ENCODE measurements around the gene PXYLP1.
A peak's percentile ranks its signal among the peaks of the same experiment; 100 is the strongest.

PXYLP1 gene

DNA sequence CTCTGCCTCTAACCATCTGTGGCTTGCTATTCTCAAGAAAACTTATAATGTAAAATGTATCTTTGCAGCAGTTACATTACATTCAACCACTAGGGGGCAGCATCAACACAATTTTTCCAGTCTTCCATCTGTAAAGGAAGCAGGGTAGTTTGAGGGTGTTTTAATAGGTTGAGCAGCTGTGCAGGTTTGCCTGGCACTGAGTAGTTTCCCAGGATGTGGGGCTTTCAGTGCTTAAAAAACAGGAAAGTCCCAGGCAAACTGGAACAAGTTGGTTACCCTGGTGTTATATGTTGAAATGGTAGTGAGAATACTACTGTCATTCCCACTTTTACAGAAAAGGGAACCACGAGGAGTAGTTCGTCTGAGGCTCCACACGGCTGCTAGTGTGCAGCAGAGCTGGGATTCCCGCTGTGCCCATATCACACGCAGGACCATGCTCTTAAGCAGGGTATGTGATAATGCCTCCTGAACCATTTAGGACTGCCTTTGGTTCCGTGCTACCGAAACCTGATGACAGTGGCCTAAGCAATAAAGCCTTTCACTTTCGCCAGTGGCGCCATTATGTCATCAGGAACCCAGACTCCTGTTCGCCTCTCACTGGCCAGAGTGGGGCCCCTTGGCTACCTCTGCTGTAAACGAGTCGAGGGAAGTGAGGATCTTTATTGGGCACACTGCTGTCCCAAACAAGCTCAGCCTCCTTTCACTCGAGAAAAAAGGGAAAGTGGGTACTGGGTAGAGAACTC, 72.0 kb downstream of the PXYLP1 start:
- H3K36me3 ChIP-seq (ENCODE audit: control insufficient read depth, insufficient read depth, low read length) = no peaks in the 10 kb centered on the region
- H3K9ac ChIP-seq (ENCODE audit: low read depth, low read length) = no peak overlapping the region
- no peak overlapping the region for H3K27ac ChIP-seq (ENCODE audit: low read depth, low read length)

DNA sequence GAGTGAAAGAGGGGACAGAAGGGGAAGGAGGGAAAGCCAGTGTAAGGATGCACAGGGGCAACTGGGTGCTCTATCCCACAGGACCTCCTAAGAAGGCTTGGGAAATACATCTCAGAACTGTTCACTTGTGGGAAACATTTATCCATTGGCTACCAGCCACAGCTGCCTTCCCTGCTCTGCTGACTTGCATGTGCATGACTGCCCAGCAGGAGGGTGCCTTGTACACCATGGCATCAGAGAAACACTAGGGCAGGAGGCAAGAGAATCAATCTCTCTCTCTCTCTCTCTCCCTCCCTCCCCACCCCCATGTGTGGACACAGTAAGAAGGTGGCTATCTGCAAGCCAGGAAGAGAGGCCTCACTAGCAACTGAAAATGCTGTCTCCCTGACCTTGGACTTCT, 73.8 kb downstream of the PXYLP1 start:
- H3K9ac ChIP-seq (ENCODE audit: low read depth, low read length) = no peak overlapping the region
- H3K9me3 ChIP-seq (ENCODE audit: control insufficient read depth, insufficient read depth, low read length) = no peaks in the 10 kb centered on the region
- no peaks in the 10 kb centered on the region for H3K4me1 ChIP-seq (ENCODE audit: control insufficient read depth, insufficient read depth, low read length)
- H3K27ac ChIP-seq (ENCODE audit: low read depth, low read length) = no peak overlapping the region
- H3K4me3 ChIP-seq (ENCODE audit: low read depth, low read length) = no peak overlapping the region
- H3K27me3 ChIP-seq (ENCODE audit: control insufficient read depth, insufficient read depth, low read length) = peaks cover 9% of the 10 kb centered on the region; the same call in 1 of the 2 replicates
- no peaks in the 10 kb centered on the region for H3K36me3 ChIP-seq (ENCODE audit: control insufficient read depth, insufficient read depth, low read length)

More for the DNA sequence above, 72.0 kb downstream of the PXYLP1 start:
- Histone ChIP-seq H3K27me3 (ENCODE audit: control insufficient read depth, insufficient read depth, low read length) (peaks cover 9% of the 10 kb centered on the region; the same call in 1 of the 2 replicates), H3K4me3 (ENCODE audit: low read depth, low read length) (no peak overlapping the region), H3K4me1 (ENCODE audit: control insufficient read depth, insufficient read depth, low read length) (no peaks in the 10 kb centered on the region), H3K9me3 (ENCODE audit: control insufficient read depth, insufficient read depth, low read length) (no peaks in the 10 kb centered on the region)

DNA sequence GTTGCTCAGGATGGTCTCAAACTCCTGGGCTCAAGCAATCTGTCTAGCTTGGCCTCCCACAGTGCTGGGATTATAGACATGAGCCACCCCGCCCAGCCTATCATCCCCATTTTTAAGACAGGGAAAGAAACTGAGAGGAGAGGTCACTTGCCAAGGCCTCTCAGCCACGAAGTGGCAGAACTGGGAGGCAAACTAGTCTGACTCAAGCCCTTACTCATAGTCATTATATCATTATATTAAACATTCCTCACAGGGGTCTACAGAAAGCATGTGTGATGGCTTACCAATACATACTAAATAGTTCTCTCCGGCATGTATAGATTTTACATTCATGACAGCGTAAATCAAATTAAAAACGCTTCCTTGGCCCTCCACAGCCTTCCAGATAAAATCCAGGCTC, 74.7 kb downstream of the PXYLP1 start:
- Histone ChIP-seq H3K4me3 (ENCODE audit: low read depth, low read length) (no peak overlapping the region), H3K9ac (ENCODE audit: low read depth, low read length) (no peak overlapping the region), H3K4me1 (ENCODE audit: control insufficient read depth, insufficient read depth, low read length) (no peaks in the 10 kb centered on the region), H3K9me3 (ENCODE audit: control insufficient read depth, insufficient read depth, low read length) (no peaks in the 10 kb centered on the region), H3K27ac (ENCODE audit: low read depth, low read length) (no peak overlapping the region), H3K27me3 (ENCODE audit: control insufficient read depth, insufficient read depth, low read length) (peaks cover 9% of the 10 kb centered on the region; the same call in 1 of the 2 replicates), H3K36me3 (ENCODE audit: control insufficient read depth, insufficient read depth, low read length) (no peaks in the 10 kb centered on the region)

DNA sequence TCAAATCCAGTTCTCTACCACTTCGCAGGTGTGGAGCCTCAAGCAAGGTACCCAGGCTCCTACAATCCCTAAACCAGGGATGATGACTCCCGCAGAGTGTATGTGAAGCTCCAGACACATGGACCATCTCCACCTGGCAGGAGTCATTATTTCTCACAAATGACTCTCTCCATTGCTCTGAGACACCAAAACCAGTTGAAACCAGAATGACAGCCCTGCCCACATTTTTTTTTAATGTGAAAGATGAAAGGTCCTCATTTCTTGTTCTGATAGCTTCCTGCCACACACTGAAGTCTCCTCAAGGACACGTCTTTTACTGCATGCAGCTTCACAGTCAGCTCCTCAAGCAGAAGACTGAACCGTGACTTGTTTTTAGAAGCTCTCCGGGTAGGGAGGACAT, 75.3 kb downstream of the PXYLP1 start:
- Histone ChIP-seq H3K27me3 (ENCODE audit: control insufficient read depth, insufficient read depth, low read length) (peaks cover 9% of the 10 kb centered on the region; the same call in 1 of the 2 replicates), H3K36me3 (ENCODE audit: control insufficient read depth, insufficient read depth, low read length) (no peaks in the 10 kb centered on the region), H3K9me3 (ENCODE audit: control insufficient read depth, insufficient read depth, low read length) (no peaks in the 10 kb centered on the region), H3K9ac (ENCODE audit: low read depth, low read length) (no peak overlapping the region), H3K4me1 (ENCODE audit: control insufficient read depth, insufficient read depth, low read length) (peaks cover under 1% of the 10 kb centered on the region; the same call in 1 of the 2 replicates), H3K4me3 (ENCODE audit: low read depth, low read length) (no peak overlapping the region), H3K27ac (ENCODE audit: low read depth, low read length) (no peak overlapping the region)

DNA sequence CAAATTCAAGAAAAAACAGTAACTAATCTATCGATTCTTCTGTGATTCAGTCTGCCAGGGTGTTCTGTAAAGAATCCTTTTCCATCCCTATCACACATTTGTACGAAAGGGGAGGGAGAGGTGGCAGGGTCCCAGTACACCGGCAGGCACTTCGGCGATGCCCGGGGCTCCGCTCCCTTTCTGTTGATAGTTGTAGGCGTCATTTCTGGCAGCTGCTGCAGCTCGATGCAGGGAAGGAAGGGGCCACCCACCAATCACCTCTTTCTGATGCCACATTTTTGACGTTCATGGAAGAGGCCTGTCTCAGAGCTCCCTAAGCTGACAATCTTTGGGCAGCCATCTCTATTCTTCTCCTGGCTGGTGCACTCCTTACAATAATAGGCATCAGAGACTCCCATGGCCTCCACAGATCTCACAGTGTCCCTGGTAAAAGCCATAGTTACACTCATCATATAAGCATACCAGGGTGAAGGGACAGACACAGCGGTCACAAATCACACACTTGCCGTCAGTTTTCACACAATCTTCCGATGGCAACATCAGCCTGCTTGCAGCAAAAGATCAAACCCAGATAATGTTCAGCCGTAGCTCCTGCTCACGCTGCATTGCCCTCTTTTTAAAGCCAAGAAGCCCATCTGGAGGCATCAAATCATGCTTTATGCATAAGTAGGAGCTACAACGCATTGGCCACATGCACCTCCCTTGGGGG, 75.9 kb downstream of the PXYLP1 start:
- Histone ChIP-seq H3K9ac (ENCODE audit: low read depth, low read length) (no peak overlapping the region), H3K27ac (ENCODE audit: low read depth, low read length) (no peak overlapping the region), H3K36me3 (ENCODE audit: control insufficient read depth, insufficient read depth, low read length) (no peaks in the 10 kb centered on the region), H3K4me1 (ENCODE audit: control insufficient read depth, insufficient read depth, low read length) (peaks cover 3% of the 10 kb centered on the region; the same call in 1 of the 2 replicates), H3K27me3 (ENCODE audit: control insufficient read depth, insufficient read depth, low read length) (peaks cover 9% of the 10 kb centered on the region; the same call in 1 of the 2 replicates), H3K9me3 (ENCODE audit: control insufficient read depth, insufficient read depth, low read length) (no peaks in the 10 kb centered on the region), H3K4me3 (ENCODE audit: low read depth, low read length) (no peak overlapping the region)

DNA sequence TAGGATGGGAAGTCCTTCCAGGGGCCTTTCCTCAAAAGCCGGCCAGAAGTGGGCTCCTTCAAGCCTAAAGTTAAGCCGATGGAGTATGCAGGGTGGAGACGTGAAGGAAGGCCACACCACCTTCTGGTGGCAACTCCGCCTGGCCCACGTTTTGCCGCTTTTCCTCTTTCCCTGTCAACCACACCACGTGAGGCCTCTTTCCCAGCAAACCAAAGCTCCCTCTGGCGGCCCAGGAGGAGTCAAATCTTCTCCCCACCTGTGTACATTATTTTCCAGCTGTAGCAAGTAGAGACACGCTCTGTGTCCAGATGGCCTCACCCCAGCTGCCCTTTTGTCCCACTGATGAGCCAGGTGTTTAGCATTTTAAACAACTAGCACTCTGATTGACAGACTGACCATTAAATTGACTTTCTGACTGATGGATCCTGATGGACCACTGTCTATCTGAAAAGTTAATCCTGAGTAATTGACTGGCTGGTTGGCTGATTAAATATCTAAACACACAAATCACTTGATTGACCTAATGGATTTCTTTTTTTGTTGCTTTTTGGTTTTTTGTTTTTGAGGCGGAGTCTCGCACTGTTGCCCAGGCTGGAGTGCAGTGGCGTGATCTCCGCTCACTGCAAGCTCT, 77.1 kb downstream of the PXYLP1 start:
- peaks cover 3% of the 10 kb centered on the region; the same call in 1 of the 2 replicates for H3K4me1 ChIP-seq (ENCODE audit: control insufficient read depth, insufficient read depth, low read length)
- no peak overlapping the region for H3K9ac ChIP-seq (ENCODE audit: low read depth, low read length)
- no peaks in the 10 kb centered on the region for H3K9me3 ChIP-seq (ENCODE audit: control insufficient read depth, insufficient read depth, low read length)
- no peak overlapping the region for H3K4me3 ChIP-seq (ENCODE audit: low read depth, low read length)
- peaks cover 9% of the 10 kb centered on the region; the same call in 1 of the 2 replicates for H3K27me3 ChIP-seq (ENCODE audit: control insufficient read depth, insufficient read depth, low read length)
- no peak overlapping the region for H3K27ac ChIP-seq (ENCODE audit: low read depth, low read length)
- no peaks in the 10 kb centered on the region for H3K36me3 ChIP-seq (ENCODE audit: control insufficient read depth, insufficient read depth, low read length)

DNA sequence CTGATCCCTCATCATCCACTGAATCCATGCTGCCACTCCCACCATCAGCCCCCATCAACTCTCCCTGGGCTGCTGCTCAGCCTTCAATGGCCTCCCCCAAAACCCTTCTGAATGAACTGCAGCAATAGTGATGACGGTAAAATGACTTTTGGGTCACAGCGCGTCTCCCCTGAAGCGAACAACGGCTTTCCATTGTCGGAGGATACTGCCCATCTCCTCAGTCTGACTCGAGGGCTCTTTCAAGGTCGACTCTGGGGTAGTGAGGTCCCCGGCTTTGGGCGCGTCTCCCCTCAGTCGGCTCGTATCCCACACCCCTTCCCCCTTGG, 79.5 kb downstream of the PXYLP1 start:
- H3K27me3 ChIP-seq (ENCODE audit: control insufficient read depth, insufficient read depth, low read length) = peaks cover 9% of the 10 kb centered on the region; the same call in 1 of the 2 replicates
- no peaks in the 10 kb centered on the region for H3K36me3 ChIP-seq (ENCODE audit: control insufficient read depth, insufficient read depth, low read length)
- H3K9me3 ChIP-seq (ENCODE audit: control insufficient read depth, insufficient read depth, low read length) = no peaks in the 10 kb centered on the region
- H3K4me1 ChIP-seq (ENCODE audit: control insufficient read depth, insufficient read depth, low read length) = peaks cover 3% of the 10 kb centered on the region; the same call in 1 of the 2 replicates
- H3K27ac ChIP-seq (ENCODE audit: low read depth, low read length) = no peak overlapping the region
- H3K4me3 ChIP-seq (ENCODE audit: low read depth, low read length) = peak overlapping the region; percentile 93
- peak overlapping the region; percentile 67 for H3K9ac ChIP-seq (ENCODE audit: low read depth, low read length)

DNA sequence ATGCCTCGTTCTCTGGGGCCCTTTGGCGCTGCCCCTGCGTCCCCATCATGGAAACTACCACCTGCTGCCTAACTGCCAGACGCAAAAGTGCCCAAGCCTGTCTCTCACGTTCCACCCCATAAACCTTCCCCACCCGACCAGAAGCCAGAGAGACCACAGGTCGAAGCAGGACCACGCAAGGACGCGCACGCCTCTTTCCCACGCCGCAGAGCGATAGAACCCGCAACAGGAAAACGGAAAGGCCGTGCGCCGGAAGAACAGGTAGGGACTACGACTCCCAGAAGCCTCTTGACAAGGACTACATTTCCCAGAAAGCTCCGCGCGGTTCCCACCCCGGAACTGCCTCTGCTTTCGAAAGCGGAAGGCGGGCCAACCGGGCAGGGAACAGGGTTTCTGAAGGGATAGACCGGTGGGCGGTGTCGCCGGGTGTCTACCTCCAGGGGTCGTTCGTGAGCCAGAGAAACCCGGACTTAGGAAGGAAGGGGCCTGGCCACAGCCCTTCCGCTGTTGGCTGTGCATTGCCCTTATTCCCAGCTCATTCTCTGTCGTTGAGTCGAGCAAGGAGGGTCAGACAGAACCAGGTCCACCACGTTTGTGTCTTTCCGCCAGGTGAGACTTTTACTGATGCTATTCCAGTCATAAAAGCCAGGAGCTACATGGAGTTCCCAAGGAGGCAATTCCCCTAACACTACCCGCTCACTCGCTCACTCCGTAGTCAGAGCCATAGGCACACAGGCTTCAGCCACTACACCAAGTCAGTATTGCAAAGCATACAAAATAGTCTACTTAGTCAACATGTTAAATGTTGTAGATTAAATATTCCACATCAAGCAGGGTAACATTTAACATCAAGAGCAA, 80.1 kb downstream of the PXYLP1 start:
- peaks cover 3% of the 10 kb centered on the region; the same call in 1 of the 2 replicates for H3K4me1 ChIP-seq (ENCODE audit: control insufficient read depth, insufficient read depth, low read length)
- peak overlapping the region; percentile 67 for H3K9ac ChIP-seq (ENCODE audit: low read depth, low read length)
- H3K9me3 ChIP-seq (ENCODE audit: control insufficient read depth, insufficient read depth, low read length) = no peaks in the 10 kb centered on the region
- no peaks in the 10 kb centered on the region for H3K36me3 ChIP-seq (ENCODE audit: control insufficient read depth, insufficient read depth, low read length)
- peak overlapping the region; percentile 93 for H3K4me3 ChIP-seq (ENCODE audit: low read depth, low read length)
- H3K27me3 ChIP-seq (ENCODE audit: control insufficient read depth, insufficient read depth, low read length) = peaks cover 9% of the 10 kb centered on the region; the same call in 1 of the 2 replicates
- no peak overlapping the region for H3K27ac ChIP-seq (ENCODE audit: low read depth, low read length)

DNA sequence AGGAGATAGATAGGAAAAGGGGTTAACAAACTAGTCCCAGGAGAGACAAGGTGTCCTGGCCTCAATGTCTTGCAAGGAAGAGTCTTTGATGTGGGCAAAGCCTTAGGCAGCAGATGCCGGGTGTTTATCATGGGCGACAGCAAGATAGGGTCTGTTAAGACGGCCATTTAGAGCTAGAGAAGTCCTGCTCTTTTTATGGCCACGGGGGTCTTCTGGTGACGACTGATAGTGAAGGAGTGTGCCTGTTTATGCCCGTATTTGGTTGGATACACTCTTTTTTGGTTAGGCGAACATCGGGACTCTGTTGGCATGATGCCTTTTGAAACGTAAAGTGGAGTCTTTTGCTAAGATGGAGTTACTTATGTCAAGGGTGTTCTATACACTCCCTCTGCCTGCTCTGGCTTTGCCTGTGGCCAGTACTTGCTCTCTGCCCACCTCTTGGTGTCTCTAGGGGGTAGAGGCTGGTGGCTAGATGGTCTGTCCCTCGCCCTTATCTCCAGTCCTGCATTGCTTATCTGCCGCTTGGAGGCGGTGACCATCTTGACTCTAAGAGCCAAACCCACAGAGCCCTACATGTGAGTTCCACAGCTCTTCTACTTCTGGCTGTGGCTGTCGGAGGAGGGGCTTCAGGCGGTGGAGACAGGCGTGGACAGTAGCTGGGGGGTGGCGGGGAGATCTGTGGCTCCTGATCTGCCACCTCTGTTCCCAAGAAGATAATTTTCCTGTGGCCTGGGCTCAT, 80.9 kb downstream of the PXYLP1 start:
- no peaks in the 10 kb centered on the region for H3K36me3 ChIP-seq (ENCODE audit: control insufficient read depth, insufficient read depth, low read length)
- H3K27me3 ChIP-seq (ENCODE audit: control insufficient read depth, insufficient read depth, low read length) = peaks cover 7% of the 10 kb centered on the region; the same call in 1 of the 2 replicates
- H3K27ac ChIP-seq (ENCODE audit: low read depth, low read length) = no peak overlapping the region
- H3K4me3 ChIP-seq (ENCODE audit: low read depth, low read length) = peak overlapping the region; percentile 93; the same call in 1 of the 2 replicates
- H3K9ac ChIP-seq (ENCODE audit: low read depth, low read length) = no peak overlapping the region
- H3K4me1 ChIP-seq (ENCODE audit: control insufficient read depth, insufficient read depth, low read length) = peaks cover 3% of the 10 kb centered on the region; the same call in 1 of the 2 replicates
- no peaks in the 10 kb centered on the region for H3K9me3 ChIP-seq (ENCODE audit: control insufficient read depth, insufficient read depth, low read length)
